ENCODE results near the gene RUBCN. TPM values are rescaled to one million over a fixed set of nuclear protein-coding genes. Genes with fewer than 3 reads are reported as not detected.
A peak's percentile ranks its signal among the peaks of the same experiment; 100 is the strongest.
"Not testable (repeated sequence)": the region's sequence is repeated elsewhere in the genome, so short reads cannot be mapped to it uniquely, and the experiment has no call there.

RUBCN gene
- total RNA-seq, 1 donor from 2014 or later: 43.6 TPM

DNA sequence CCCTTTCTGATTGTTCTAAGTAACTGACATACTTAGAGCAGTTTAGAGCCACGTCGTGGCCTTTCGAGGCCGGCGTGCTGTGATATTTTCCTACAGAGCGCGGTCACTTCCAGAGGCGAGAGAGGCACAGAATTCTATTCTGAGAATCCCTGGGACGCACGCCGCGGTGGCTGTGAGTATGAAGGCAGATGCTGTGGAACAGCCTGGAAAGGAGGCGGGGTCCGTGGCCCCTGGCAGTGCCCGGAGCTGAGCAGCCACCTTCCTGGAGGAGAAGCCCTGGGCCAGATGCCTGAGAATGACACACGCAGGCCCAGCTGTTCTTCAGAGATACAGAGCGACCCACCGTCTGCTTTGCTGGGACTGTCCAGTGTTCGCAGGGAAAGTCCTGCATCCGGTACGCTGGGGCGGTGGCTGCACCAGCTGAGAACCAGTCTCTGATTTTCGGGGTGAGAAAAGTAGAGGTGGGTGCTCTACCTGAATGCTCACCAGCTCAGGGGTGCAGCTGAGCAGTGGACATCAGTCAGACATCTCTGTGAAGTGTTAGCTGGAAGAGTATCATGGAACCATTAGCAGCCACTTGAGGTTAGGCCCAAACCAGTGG lies 75.4 kb downstream of the RUBCN start:
- intact Hi-C loops (cut with micrococcal nuclease); H3K36me3 Mint-ChIP-seq (ENCODE audit: low read depth); H3K27me3 Mint-ChIP-seq (ENCODE audit: low read depth); DNase-seq (ENCODE audit: low spot score); H3K27ac Mint-ChIP-seq; H3K9me3 Mint-ChIP-seq; H3K4me3 Mint-ChIP-seq (ENCODE audit: low read depth): not testable (repeated sequence)
- H3K4me1 Mint-ChIP-seq (ENCODE audit: low read depth): peaks cover 16% of the 10 kb centered on the region

GRCh38 chr3:197659701-197660100 lies 77.0 kb downstream of the RUBCN start:
- H3K36me3 Mint-ChIP-seq (ENCODE audit: low read depth); intact Hi-C loops (cut with micrococcal nuclease); H3K27me3 Mint-ChIP-seq (ENCODE audit: low read depth); H3K27ac Mint-ChIP-seq; H3K9me3 Mint-ChIP-seq; H3K4me3 Mint-ChIP-seq (ENCODE audit: low read depth); DNase-seq (ENCODE audit: low spot score): not testable (repeated sequence)
- peaks cover 18% of the 10 kb centered on the region for H3K4me1 Mint-ChIP-seq (ENCODE audit: low read depth)

DNA sequence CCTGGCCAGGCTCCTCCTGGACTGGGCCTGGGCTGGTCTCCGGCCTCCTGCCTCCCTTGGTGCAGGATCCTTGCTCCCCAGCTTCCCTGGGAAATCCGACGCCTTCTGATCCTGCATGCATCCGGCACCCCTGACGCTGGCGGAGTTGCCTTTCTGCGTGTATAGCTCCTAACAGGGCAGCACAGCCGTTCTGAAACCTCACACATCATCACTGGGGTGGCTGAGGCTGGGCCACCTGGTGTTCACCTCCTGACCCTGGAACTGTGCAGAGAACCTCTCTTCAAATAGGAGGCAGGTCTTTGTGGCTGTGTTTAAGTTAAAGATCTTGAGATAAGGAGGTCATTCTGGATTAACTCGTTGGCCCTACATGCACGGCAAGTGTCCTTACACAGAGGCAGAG lies 77.6 kb downstream of the RUBCN start:
- peak overlapping the region; percentile 51 for H3K4me3 Mint-ChIP-seq (ENCODE audit: low read depth)
- H3K36me3 Mint-ChIP-seq (ENCODE audit: low read depth); intact Hi-C loops (cut with micrococcal nuclease); H3K9me3 Mint-ChIP-seq; H3K27me3 Mint-ChIP-seq (ENCODE audit: low read depth); DNase-seq (ENCODE audit: low spot score): not testable (repeated sequence)
- peak overlapping the region; percentile 82 for H3K27ac Mint-ChIP-seq
- H3K4me1 Mint-ChIP-seq (ENCODE audit: low read depth): peaks cover 18% of the 10 kb centered on the region

- H3K36me3 Mint-ChIP-seq (ENCODE audit: low read depth); H3K27me3 Mint-ChIP-seq (ENCODE audit: low read depth); H3K4me3 Mint-ChIP-seq (ENCODE audit: low read depth); H3K9me3 Mint-ChIP-seq; intact Hi-C loops (cut with micrococcal nuclease); DNase-seq (ENCODE audit: low spot score): not testable (repeated sequence)
- peak overlapping the region; percentile 12 for H3K27ac Mint-ChIP-seq
- peaks cover 18% of the 10 kb centered on the region for H3K4me1 Mint-ChIP-seq (ENCODE audit: low read depth)
Measured at GRCh38 chr3:197658706-197659105, 78.0 kb downstream of the RUBCN start.

DNA sequence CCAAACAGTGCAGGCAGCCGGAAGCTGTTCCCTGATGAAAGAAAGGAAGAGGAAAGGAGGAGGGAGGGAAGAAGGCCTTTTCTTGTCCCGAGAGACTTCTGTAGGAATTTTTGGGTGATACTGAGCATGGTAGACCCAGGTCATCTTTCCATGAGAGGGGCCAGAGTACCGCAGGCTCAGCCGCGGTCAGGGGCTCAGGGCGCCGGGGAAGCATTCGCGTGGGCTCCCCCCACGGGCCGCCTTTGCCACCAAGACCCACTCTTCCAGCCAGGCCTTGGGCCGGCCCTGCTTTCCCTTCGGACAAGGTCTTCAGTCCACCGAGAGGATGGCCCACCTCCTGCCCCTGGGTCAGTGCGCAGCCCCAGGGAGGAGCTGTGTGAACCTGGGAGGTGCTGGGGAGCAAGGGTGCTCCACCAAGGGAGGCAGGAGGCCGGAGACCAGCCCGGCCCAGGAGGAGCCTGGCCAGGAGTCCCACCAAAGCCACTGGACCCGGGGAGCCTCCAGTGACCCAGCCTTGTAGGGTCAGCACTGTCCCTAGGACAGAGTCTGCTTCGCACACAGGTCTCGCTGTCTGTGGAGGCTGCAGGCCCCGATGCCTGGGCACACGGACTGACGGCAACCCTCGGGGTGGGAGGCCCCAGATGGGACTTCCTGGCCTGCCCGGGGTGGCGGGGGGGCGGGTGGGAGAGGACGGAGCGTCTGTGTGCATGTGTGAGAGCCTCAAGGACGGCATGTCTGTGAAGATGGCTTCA lies 79.0 kb downstream of the RUBCN start:
- Mint-ChIP-seq H3K27ac (peak overlapping the region; percentile 93), H3K4me1 (ENCODE audit: low read depth) (peaks cover 18% of the 10 kb centered on the region)
- H3K9me3 Mint-ChIP-seq; intact Hi-C loops (cut with micrococcal nuclease); H3K36me3 Mint-ChIP-seq (ENCODE audit: low read depth); DNase-seq (ENCODE audit: low spot score); H3K27me3 Mint-ChIP-seq (ENCODE audit: low read depth); H3K4me3 Mint-ChIP-seq (ENCODE audit: low read depth): not testable (repeated sequence)

- Mint-ChIP-seq H3K27ac (peak overlapping the region; percentile 93), H3K4me3 (ENCODE audit: low read depth) (peak overlapping the region; percentile 8), H3K4me1 (ENCODE audit: low read depth) (peaks cover 15% of the 10 kb centered on the region)
- H3K9me3 Mint-ChIP-seq; DNase-seq (ENCODE audit: low spot score); H3K27me3 Mint-ChIP-seq (ENCODE audit: low read depth); H3K36me3 Mint-ChIP-seq (ENCODE audit: low read depth); intact Hi-C loops (cut with micrococcal nuclease): not testable (repeated sequence)
Measured at GRCh38 chr3:197656960-197657359, 79.7 kb downstream of the RUBCN start.

DNA sequence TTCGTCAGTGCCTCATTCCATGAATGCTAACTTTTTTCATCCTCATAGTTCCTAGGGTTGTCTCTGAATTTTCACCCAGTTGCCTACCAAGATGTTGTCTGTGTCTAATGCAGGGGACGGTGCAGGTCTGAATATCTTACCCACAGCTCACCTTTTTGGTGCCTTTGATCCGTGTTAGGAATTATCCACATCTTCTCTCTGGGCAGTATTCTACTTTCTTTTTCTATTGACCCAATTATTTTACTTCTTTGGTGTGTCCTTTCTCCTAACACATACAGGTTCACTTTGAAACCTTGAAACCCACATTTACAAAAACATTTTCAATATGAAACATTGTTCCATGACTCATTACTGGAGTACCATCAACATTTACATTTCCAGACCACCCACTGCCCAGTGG lies 80.6 kb downstream of the RUBCN start:
- DNase-seq (ENCODE audit: low spot score); H3K27me3 Mint-ChIP-seq (ENCODE audit: low read depth); intact Hi-C loops (cut with micrococcal nuclease); H3K9me3 Mint-ChIP-seq; H3K36me3 Mint-ChIP-seq (ENCODE audit: low read depth): not testable (repeated sequence)
- Mint-ChIP-seq H3K4me3 (ENCODE audit: low read depth) (peak overlapping the region; percentile 75), H3K4me1 (ENCODE audit: low read depth) (peaks cover 13% of the 10 kb centered on the region), H3K27ac (peak overlapping the region; percentile 94)

DNA sequence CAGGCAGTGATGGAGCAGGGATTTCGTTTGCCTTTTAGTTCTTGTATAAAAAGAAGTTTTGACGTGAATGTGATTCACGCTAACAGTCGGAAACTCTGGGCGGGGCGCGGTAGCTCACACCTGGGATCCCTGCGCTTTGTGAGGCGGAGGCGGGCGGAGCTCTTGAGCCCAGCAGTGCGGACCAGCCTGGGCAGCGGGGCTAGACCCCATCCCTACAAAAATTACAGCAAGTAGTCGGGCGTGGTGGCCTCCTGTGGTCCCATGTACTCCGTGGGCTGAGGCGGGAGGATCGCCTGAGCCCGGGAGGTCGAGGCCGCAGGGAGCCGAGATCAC lies 81.7 kb downstream of the RUBCN start:
- H3K9me3 Mint-ChIP-seq; H3K27ac Mint-ChIP-seq; intact Hi-C loops (cut with micrococcal nuclease); H3K27me3 Mint-ChIP-seq (ENCODE audit: low read depth); DNase-seq (ENCODE audit: low spot score): not testable (repeated sequence)
- peaks cover 10% of the 10 kb centered on the region for H3K36me3 Mint-ChIP-seq (ENCODE audit: low read depth)
- peaks cover 17% of the 10 kb centered on the region for H3K4me1 Mint-ChIP-seq (ENCODE audit: low read depth)
- peak overlapping the region; percentile 26 for H3K4me3 Mint-ChIP-seq (ENCODE audit: low read depth)

- H3K36me3 Mint-ChIP-seq (ENCODE audit: low read depth): peaks cover 10% of the 10 kb centered on the region
- H3K27me3 Mint-ChIP-seq (ENCODE audit: low read depth); H3K9me3 Mint-ChIP-seq; intact Hi-C loops (cut with micrococcal nuclease): not testable (repeated sequence)
- peak overlapping the region; percentile 73 for H3K4me3 Mint-ChIP-seq (ENCODE audit: low read depth)
- H3K27ac Mint-ChIP-seq: peak overlapping the region; percentile 79
- H3K4me1 Mint-ChIP-seq (ENCODE audit: low read depth): peaks cover 17% of the 10 kb centered on the region
- DNase-seq (ENCODE audit: low spot score): peak; percentile 47
Measured at GRCh38 chr3:197654090-197654997, 82.4 kb downstream of the RUBCN start.

DNA sequence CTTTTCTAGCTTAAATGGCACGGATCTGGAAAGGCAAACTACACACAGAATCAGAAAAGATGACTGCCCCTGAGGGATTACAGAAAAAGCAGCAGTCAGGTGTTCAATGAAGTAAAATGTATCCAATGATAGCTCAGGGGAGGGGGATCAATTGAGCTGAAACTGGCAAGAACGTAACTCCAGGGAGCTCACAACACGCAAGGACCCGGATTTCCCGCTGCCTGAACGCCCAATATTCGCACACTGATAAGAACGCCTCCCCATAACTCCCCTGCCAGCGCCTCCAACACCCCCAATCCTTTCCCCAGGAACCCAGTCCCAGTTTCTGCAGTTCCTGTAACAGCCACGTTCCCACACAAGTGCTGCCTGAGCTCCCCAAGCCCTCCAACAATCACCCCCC lies 83.8 kb downstream of the RUBCN start:
- Mint-ChIP-seq H3K4me1 (ENCODE audit: low read depth) (peaks cover 17% of the 10 kb centered on the region), H3K27ac (peak overlapping the region; percentile 42), H3K36me3 (ENCODE audit: low read depth) (peaks cover 16% of the 10 kb centered on the region), H3K4me3 (ENCODE audit: low read depth) (peak overlapping the region; percentile 66)
- H3K27me3 Mint-ChIP-seq (ENCODE audit: low read depth); H3K9me3 Mint-ChIP-seq; intact Hi-C loops (cut with micrococcal nuclease); DNase-seq (ENCODE audit: low spot score): not testable (repeated sequence)

DNA sequence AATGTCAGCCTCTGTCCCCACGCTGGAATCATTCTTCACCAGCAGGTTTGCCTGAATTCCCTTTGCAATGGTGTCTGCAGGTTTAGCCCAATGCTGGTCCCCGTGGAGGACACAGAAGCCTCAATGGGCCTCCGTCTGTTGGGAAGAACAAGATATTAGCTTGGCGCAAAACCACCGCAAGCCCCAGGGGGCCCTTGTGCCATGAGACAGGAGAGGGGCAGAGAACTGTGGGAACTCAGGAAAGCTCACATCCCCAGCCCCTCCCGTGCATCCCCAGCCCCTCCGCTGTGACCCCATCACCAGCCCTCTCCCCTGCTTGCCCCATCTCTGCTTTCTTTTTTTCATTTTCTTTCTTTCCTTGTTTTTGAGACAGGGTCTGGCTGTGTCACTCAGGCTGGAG lies 89.1 kb downstream of the RUBCN start:
- H3K27me3 Mint-ChIP-seq (ENCODE audit: low read depth); H3K4me1 Mint-ChIP-seq (ENCODE audit: low read depth); H3K9me3 Mint-ChIP-seq; H3K4me3 Mint-ChIP-seq (ENCODE audit: low read depth); DNase-seq (ENCODE audit: low spot score); intact Hi-C loops (cut with micrococcal nuclease); H3K27ac Mint-ChIP-seq: not testable (repeated sequence)
- peaks cover 41% of the 10 kb centered on the region for H3K36me3 Mint-ChIP-seq (ENCODE audit: low read depth)

DNA sequence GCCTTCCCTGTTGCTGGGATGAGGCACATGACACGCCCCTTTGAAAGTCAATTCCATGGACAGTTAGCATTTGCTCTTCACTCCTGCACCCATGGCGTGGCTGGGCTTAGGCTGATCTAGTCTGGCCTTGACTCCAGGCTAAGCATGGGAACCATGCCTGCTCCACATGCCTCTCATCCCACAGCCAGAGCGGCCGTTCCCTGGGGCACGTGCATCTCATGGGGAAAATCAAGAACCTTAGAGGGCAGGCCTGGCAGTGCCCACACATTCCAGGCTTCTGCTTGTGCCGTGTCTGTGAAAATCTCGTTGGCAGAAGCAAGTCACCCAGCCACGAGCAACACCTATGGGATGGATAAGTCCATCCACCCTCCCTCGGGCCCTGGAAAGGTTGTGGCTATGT lies 89.5 kb downstream of the RUBCN start:
- H3K9me3 Mint-ChIP-seq; intact Hi-C loops (cut with micrococcal nuclease); DNase-seq (ENCODE audit: low spot score); H3K27me3 Mint-ChIP-seq (ENCODE audit: low read depth); H3K27ac Mint-ChIP-seq; H3K4me3 Mint-ChIP-seq (ENCODE audit: low read depth); H3K4me1 Mint-ChIP-seq (ENCODE audit: low read depth): not testable (repeated sequence)
- peaks cover 39% of the 10 kb centered on the region for H3K36me3 Mint-ChIP-seq (ENCODE audit: low read depth)

DNA sequence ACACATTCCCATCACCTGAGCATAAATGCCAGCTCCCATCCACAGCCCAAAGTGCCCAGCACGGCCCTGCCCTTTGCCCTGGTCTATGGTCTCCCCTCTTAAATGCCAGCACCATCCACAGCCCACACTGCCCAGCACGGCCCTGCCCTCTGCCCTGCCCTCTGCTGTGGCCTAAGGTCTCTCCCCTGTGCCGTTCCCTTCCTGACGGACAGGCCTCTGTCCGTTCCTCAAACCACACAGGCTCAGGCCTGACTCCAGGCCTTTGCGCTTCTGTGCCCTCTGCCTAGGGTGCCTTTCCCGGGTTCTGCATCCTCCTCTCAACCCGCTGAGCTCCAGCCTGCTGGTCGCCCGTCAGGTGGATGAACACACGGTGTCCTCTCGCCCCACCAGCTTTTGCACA lies 90.4 kb downstream of the RUBCN start:
- intact Hi-C loops (cut with micrococcal nuclease); H3K4me3 Mint-ChIP-seq (ENCODE audit: low read depth); DNase-seq (ENCODE audit: low spot score); H3K27me3 Mint-ChIP-seq (ENCODE audit: low read depth); H3K4me1 Mint-ChIP-seq (ENCODE audit: low read depth); H3K9me3 Mint-ChIP-seq; H3K27ac Mint-ChIP-seq: not testable (repeated sequence)
- peaks cover 42% of the 10 kb centered on the region for H3K36me3 Mint-ChIP-seq (ENCODE audit: low read depth)

Data from activated T-helper 2 cell treated with anti-CD3 and anti-CD28 coated beads, Interferon-gamma antibody, Interleukin-2, Interleukin-4, amounts not matched to agents 10 μg/mL and 5 μg/mL and 100 μg/mL, durations not matched to agents 14 hours and 24 hours and 36 hours (primary cell).